ENCODE results near the gene BRME1.
A peak's percentile ranks its signal among the peaks of the same experiment; 100 is the strongest.
"Not testable (repeated sequence)": the region's sequence is repeated elsewhere in the genome, so short reads cannot be mapped to it uniquely, and the experiment has no call there.

Gene BRME1

DNA sequence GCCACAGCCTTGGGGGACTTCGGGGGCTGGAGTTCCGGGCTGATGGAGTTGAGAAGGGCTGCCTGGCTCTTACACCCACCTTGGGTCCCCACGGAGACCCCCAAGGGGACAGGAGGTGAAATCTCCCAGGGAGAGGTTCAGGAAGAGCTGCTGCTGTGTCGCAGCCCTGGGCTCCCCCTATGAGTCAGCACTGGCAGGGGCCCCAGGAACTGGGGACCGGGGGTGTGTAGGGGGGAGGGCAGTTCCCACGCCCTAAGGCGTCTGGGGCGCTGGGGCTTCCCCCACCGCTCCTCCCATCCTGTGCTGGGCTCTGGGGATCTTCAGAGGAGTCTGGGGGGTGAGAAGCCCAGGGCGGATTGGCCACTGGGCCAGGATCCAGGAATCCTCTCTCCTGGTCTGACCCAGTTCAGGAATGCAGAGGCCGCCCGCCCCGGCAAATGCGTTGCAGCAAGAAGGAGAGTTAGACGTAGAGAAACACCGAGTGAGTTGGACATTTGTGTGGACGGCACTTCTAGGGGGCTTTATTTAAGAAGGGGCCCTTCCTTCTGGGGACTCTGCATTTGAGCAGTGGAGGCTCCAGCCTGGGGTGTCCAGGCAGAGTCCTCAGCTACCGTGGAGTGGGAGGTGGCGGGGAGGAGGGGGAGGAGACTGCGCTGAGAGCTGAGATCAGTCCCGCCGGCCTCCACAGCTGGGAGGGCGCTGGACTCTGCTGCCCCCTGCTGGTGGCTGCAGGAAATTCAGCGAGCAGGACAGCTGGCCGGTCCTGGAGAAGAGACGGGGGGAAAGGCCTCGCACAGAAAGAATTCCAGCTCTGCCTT lies 44.0 kb downstream of the BRME1 start:
- Histone ChIP-seq H3K4me1 (ENCODE audit: control insufficient read depth in 5 of 5, insufficient read depth in 5 of 5, low read length in 5 of 5) (peaks cover 9 to 32% (median 25%) of the 10 kb centered on the region in 5 donors), H3K27ac (ENCODE audit: low read depth, low read length) (peak overlapping the region; percentile 97), H3K9ac (ENCODE audit: low read length in 5 of 5) (peak overlapping the region; percentile 71 to 100 (median 81)), H3K36me3 (ENCODE audit: control insufficient read depth in 5 of 5, insufficient read depth in 5 of 5, low read length in 5 of 5) (no peaks in the 10 kb centered on the region), H3K27me3 (ENCODE audit: control insufficient read depth in 5 of 5, insufficient read depth in 4 of 5, low read length in 5 of 5) (peaks cover 0 to 4% (median 0%) of the 10 kb centered on the region in 5 donors), H3K9me3 (ENCODE audit: control insufficient read depth in 5 of 5, low read length in 5 of 5) (no peaks in the 10 kb centered on the region), H3K4me3 (ENCODE audit: low read depth in 1 of 5, low read length in 5 of 5) (peak overlapping the region; percentile 62 to 77 (median 69))

DNA sequence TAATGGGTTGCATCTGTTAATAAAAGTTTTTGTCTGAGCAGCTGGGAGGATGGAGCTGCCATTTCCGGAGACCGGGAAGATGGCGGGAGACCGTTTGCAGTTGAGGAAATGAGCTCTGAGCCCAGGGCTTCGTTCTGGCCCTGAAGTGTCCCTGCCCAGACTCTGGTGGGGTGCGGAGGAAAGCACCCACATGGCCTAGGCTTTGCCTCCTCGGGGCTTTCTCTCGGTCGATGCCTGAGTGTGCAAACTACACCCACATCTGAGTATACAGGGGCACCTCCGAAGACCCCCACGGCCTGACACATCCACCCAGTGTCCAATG lies 44.6 kb downstream of the BRME1 start:
- H3K27me3 ChIP-seq (ENCODE audit: control insufficient read depth in 5 of 5, insufficient read depth in 4 of 5, low read length in 5 of 5): peaks cover 0 to 4% (median 0%) of the 10 kb centered on the region in 5 donors
- H3K36me3 ChIP-seq (ENCODE audit: control insufficient read depth in 5 of 5, insufficient read depth in 5 of 5, low read length in 5 of 5): no peaks in the 10 kb centered on the region
- H3K4me1 ChIP-seq (ENCODE audit: control insufficient read depth in 5 of 5, insufficient read depth in 5 of 5, low read length in 5 of 5): peaks cover 9 to 30% (median 23%) of the 10 kb centered on the region in 5 donors
- H3K27ac ChIP-seq (ENCODE audit: low read depth, low read length): peak overlapping the region; percentile 97
- peak overlapping the region; percentile 44 to 72 (median 64) for H3K4me3 ChIP-seq (ENCODE audit: low read depth in 1 of 5, low read length in 5 of 5)
- peak overlapping the region; percentile 71 to 100 (median 81) for H3K9ac ChIP-seq (ENCODE audit: low read length in 5 of 5)
- H3K9me3 ChIP-seq (ENCODE audit: control insufficient read depth in 5 of 5, low read length in 5 of 5): no peaks in the 10 kb centered on the region

DNA sequence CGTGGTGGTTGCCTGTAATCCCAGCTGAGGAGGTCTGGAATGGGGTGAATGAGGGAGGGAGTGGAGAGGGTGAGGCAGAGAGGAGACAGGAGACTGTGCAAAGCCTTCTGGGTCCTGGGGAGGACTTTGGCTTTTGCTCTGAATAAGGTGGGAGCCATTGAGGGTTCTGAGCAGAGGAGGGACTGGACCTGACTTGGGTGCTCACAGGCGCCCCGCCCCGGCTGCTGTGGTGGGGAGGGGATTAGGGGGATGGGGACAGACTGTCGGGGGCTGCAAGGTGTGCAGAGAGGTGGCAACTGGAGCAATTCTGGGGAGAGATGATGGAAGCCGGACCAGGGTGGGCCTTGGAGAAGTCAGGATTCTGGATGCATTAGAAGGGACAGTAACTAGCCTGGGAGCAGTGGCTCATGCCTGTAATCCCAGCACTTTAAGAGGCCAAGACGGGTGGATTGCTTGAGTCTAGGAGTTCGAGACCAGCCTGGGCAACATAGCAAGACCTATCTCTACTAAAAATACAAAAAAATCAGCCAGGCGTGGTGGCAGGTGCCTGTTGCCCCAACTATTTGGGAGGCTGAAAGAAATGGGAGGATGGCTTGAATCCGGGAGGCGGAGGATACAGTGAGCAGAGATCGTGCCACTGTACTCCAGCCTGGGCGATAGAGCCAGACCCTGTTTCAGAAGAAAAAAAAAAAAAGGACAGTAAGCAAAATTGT lies 45.1 kb downstream of the BRME1 start:
- Histone ChIP-seq H3K36me3 (ENCODE audit: control insufficient read depth in 5 of 5, insufficient read depth in 5 of 5, low read length in 5 of 5) (no peaks in the 10 kb centered on the region), H3K4me1 (ENCODE audit: control insufficient read depth in 5 of 5, insufficient read depth in 5 of 5, low read length in 5 of 5) (peaks cover 9 to 26% (median 18%) of the 10 kb centered on the region in 5 donors), H3K9ac (ENCODE audit: low read length in 5 of 5) (peak overlapping the region in 4 of 5 donors; percentile 71 to 100 (median 78)), H3K9me3 (ENCODE audit: control insufficient read depth in 5 of 5, low read length in 5 of 5) (no peaks in the 10 kb centered on the region), H3K27ac (ENCODE audit: low read depth, low read length) (peak overlapping the region; percentile 97), H3K27me3 (ENCODE audit: control insufficient read depth in 5 of 5, insufficient read depth in 4 of 5, low read length in 5 of 5) (peaks cover 0 to 4% (median 0%) of the 10 kb centered on the region in 5 donors), H3K4me3 (ENCODE audit: low read depth in 1 of 5, low read length in 5 of 5) (peak overlapping the region in 4 of 5 donors; percentile 62 to 72 (median 66))

DNA sequence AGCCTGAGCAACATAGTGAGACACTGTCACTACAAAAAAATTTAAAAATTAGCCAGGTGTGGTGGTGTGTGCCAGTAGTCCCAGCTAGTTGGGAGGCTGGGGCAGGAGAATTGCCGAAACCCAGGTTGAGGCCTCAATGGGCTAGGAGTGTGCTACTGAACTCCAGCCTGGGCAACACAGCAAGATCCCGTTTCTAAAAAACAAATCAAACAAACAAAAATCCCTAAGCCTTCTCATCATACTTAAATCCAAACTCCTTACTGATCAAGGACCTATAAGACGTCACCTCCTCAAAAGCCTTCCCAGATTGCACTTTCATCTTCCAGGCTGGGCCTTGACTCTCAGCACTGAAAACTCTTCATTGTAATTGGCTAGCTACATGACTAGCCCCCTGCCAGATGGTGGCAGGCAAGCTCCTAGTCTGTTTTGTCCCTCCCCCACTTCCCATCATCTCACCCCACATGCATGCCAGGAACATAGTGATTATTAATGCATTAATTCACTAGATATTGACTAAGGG lies 46.5 kb downstream of the BRME1 start:
- peaks cover 9 to 21% (median 14%) of the 10 kb centered on the region in 5 donors for H3K4me1 ChIP-seq (ENCODE audit: control insufficient read depth in 5 of 5, insufficient read depth in 5 of 5, low read length in 5 of 5)
- no peaks in the 10 kb centered on the region for H3K36me3 ChIP-seq (ENCODE audit: control insufficient read depth in 5 of 5, insufficient read depth in 5 of 5, low read length in 5 of 5)
- no peak overlapping the region for H3K4me3 ChIP-seq (ENCODE audit: low read depth in 1 of 5, low read length in 5 of 5)
- no peak overlapping the region for H3K27ac ChIP-seq (ENCODE audit: low read depth, low read length)
- peaks cover 0 to 4% (median 0%) of the 10 kb centered on the region in 5 donors for H3K27me3 ChIP-seq (ENCODE audit: control insufficient read depth in 5 of 5, insufficient read depth in 4 of 5, low read length in 5 of 5)
- H3K9ac ChIP-seq (ENCODE audit: low read length in 5 of 5): no peak overlapping the region
- H3K9me3 ChIP-seq (ENCODE audit: control insufficient read depth in 5 of 5, low read length in 5 of 5): no peaks in the 10 kb centered on the region

DNA sequence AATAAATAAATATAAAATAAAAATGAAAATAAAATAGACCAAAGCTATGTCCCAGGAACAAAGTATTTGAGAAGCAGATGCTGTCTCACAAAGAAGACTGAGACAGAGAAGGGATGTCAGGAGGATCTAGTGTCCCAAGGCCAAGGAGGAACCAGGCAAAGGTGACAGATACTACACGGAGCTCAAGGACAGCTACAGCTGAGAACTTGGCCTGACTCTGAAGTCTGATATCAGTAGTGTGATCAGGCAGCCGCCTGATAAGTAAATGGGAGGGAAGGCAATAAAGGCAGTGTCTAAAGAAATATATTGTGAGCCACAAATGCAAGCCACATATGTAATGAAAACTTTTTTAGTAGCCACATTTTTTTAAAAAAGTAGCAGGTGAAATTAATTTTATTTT lies 49.4 kb downstream of the BRME1 start:
- Histone ChIP-seq H3K27ac (ENCODE audit: low read depth, low read length) (no peak overlapping the region), H3K36me3 (ENCODE audit: control insufficient read depth in 5 of 5, insufficient read depth in 5 of 5, low read length in 5 of 5) (no peaks in the 10 kb centered on the region), H3K9me3 (ENCODE audit: control insufficient read depth in 5 of 5, low read length in 5 of 5) (no peaks in the 10 kb centered on the region), H3K4me1 (ENCODE audit: control insufficient read depth in 5 of 5, insufficient read depth in 5 of 5, low read length in 5 of 5) (peaks cover 5 to 10% (median 9%) of the 10 kb centered on the region in 5 donors), H3K27me3 (ENCODE audit: control insufficient read depth in 5 of 5, insufficient read depth in 4 of 5, low read length in 5 of 5) (no peaks in the 10 kb centered on the region), H3K4me3 (ENCODE audit: low read depth in 1 of 5, low read length in 5 of 5) (no peak overlapping the region), H3K9ac (ENCODE audit: low read length in 5 of 5) (no peak overlapping the region)

DNA sequence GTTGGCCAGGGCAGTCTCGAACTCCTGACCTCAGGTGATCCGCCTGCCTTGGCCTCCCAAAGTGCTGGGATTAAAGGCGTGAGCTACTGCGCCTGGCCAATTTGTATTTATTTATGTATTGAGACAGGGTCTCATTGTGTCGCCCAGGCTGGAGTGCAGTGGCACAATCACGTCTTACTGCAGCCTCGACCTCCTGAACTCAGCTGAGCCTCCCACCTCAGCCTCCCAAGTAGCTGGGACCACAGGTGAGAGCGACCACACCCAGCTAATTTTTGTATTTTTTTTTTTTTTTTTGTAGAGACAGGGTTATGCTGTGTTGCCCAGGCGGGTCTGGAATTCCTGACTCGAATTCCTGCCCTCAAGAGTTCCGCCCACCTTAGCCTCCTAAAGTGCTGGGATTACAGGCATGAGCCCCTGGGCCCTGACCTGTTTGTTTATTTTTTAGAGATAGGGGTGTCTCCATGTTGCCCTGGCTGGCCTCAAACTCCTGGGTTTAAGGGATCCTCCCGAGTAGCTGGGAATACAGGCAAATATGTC lies 53.7 kb downstream of the BRME1 start:
- H3K9ac ChIP-seq (ENCODE audit: low read length in 5 of 5); H3K9me3 ChIP-seq (ENCODE audit: control insufficient read depth in 5 of 5, low read length in 5 of 5); H3K27me3 ChIP-seq (ENCODE audit: control insufficient read depth in 5 of 5, insufficient read depth in 4 of 5, low read length in 5 of 5); H3K36me3 ChIP-seq (ENCODE audit: control insufficient read depth in 5 of 5, insufficient read depth in 5 of 5, low read length in 5 of 5); H3K4me3 ChIP-seq (ENCODE audit: low read depth in 1 of 5, low read length in 5 of 5): not testable (repeated sequence)
- Histone ChIP-seq H3K4me1 (ENCODE audit: control insufficient read depth in 5 of 5, insufficient read depth in 5 of 5, low read length in 5 of 5) (peaks cover 15 to 36% (median 35%) of the 10 kb centered on the region in 5 donors), H3K27ac (ENCODE audit: low read depth, low read length) (peak overlapping the region; percentile 91)

DNA sequence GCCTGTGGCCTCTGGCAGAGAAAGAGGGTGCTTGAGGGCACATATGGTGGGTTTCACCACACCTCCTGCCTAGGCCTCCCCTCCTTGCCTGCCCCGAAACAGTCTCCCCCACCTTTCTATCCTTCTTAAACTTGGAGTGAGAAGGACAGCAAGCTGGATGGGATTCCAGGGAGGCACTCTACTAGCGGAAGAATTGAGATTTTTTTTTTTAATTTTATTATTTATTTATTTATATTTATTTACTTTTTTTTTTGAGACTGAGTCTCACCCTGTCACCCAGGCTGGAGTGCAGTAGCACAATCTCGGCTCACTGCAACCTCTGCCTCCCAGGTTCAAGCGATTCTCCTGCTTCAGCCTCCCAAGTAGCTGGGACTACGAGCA lies 54.2 kb downstream of the BRME1 start:
- not testable (repeated sequence) for H3K36me3 ChIP-seq (ENCODE audit: control insufficient read depth in 5 of 5, insufficient read depth in 5 of 5, low read length in 5 of 5); H3K27me3 ChIP-seq (ENCODE audit: control insufficient read depth in 5 of 5, insufficient read depth in 4 of 5, low read length in 5 of 5); H3K4me3 ChIP-seq (ENCODE audit: low read depth in 1 of 5, low read length in 5 of 5); H3K9me3 ChIP-seq (ENCODE audit: control insufficient read depth in 5 of 5, low read length in 5 of 5)
- peak overlapping the region; percentile 91 for H3K27ac ChIP-seq (ENCODE audit: low read depth, low read length)
- peak overlapping the region in 4 of 5 donors; percentile 21 to 84 (median 70) for H3K9ac ChIP-seq (ENCODE audit: low read length in 5 of 5)
- H3K4me1 ChIP-seq (ENCODE audit: control insufficient read depth in 5 of 5, insufficient read depth in 5 of 5, low read length in 5 of 5): peaks cover 15 to 41% (median 39%) of the 10 kb centered on the region in 5 donors

DNA sequence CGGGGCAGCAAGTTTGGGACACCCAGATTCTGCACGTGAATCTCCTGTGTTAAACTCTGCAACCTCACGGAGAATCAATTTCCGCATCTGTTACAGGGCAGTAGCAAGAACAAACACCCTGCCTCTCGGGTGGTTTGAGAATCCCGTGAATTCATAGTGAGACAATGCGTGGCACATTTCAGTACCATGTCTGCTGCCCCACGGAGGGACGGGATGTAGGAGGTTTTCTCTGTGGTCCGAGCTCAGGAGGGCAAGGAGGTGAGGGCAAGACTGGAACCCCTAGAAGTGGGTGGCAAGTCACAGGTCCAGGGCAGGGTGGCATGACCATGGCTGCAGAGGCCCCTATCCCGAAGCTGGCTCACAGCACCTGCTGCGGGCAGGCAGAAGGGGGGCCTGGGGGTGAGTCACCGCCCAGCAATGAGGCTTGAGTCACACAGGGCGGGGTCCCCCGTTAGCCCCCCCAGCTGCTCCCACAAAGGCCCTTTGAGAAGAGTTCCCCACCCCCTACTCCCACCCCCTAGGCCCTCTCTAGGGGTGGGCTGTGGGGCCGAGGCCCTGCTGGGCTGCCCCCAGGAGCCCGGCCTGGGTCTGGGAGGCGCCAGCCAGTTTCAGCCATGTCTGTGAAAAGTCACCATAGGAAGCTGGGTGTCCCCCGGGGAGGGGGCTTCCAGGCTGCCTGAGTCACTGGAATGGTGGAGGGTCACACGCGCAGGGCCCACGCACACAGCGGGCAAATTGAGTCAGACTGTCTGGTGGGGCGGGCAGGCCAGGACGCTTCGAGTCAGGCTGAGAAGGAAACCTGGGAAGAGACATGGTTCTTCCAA lies 54.8 kb downstream of the BRME1 start:
- peak overlapping the region; percentile 91 for H3K27ac ChIP-seq (ENCODE audit: low read depth, low read length)
- H3K27me3 ChIP-seq (ENCODE audit: control insufficient read depth in 5 of 5, insufficient read depth in 4 of 5, low read length in 5 of 5): no peaks in the 10 kb centered on the region
- H3K36me3 ChIP-seq (ENCODE audit: control insufficient read depth in 5 of 5, insufficient read depth in 5 of 5, low read length in 5 of 5): no peaks in the 10 kb centered on the region
- H3K9me3 ChIP-seq (ENCODE audit: control insufficient read depth in 5 of 5, low read length in 5 of 5): no peaks in the 10 kb centered on the region
- H3K4me1 ChIP-seq (ENCODE audit: control insufficient read depth in 5 of 5, insufficient read depth in 5 of 5, low read length in 5 of 5): peaks cover 17 to 47% (median 45%) of the 10 kb centered on the region in 5 donors
- H3K4me3 ChIP-seq (ENCODE audit: low read depth in 1 of 5, low read length in 5 of 5): peak overlapping the region; percentile 30 to 80 (median 43)
- peak overlapping the region; percentile 53 to 84 (median 78) for H3K9ac ChIP-seq (ENCODE audit: low read length in 5 of 5)
